GM06990 (cell line): ENCODE results near the gene DNAJB8.
A peak's percentile ranks its signal among the peaks of the same experiment; 100 is the strongest.

ENCODE experiments used
- DNase-seq: peaks from one replicate; pipeline ENCODE4 v3.0.0-alpha.2; 2011; ENCODE audit not compliant: insufficient read length; ENCODE audit errors: extremely low read depth
- H3K27me3 ChIP-seq: replicated peaks from 2 replicates; pipeline ENCODE4 v1.6.0; 2011; ENCODE audit warnings: low read length; ENCODE audit not compliant: control insufficient read depth, insufficient read depth
- H3K36me3 ChIP-seq: 2 replicates; pipeline ENCODE4 v1.5.1; 2011; ENCODE audit warnings: low read length; ENCODE audit not compliant: control insufficient read depth, insufficient read depth
- H3K4me3 ChIP-seq: replicated peaks from 2 replicates; pipeline ENCODE4 v1.5.1; 2011; ENCODE audit warnings: low read depth, mild to moderate bottlenecking, control low read depth, low read length
- CTCF ChIP-seq: IDR thresholded peaks from 2 replicates; pipeline ENCODE4 v1.5.1; 2011; ENCODE audit warnings: low read length, control low read depth, mild to moderate bottlenecking, inconsistent platforms; ENCODE audit not compliant: insufficient read depth, poor library complexity, severe bottlenecking

Gene DNAJB8

GRCh38 chr3:128497305-128498126 is 30.8 kb upstream of the DNAJB8 start:
- H3K4me3 ChIP-seq: peak overlapping the region; percentile 40
- H3K27me3 ChIP-seq: peaks cover 5% of the 10 kb centered on the region
- no peaks in the 10 kb centered on the region for H3K36me3 ChIP-seq
- peak; percentile 58 for DNase-seq
- peak; percentile 67 for TF ChIP-seq CTCF

GRCh38 chr3:128496602-128497304 is 30.1 kb upstream of the DNAJB8 start:
- TF ChIP-seq CTCF: no peak
- Histone ChIP-seq H3K27me3 (peaks cover 5% of the 10 kb centered on the region), H3K36me3 (no peaks in the 10 kb centered on the region), H3K4me3 (no peak overlapping the region)
- DNase-seq: no peak

GRCh38 chr3:128496019-128496601 is 29.4 kb upstream of the DNAJB8 start:
- TF ChIP-seq CTCF: no peak
- peaks cover 5% of the 10 kb centered on the region for H3K27me3 ChIP-seq
- H3K36me3 ChIP-seq: no peaks in the 10 kb centered on the region
- DNase-seq: no peak
- no peak overlapping the region for H3K4me3 ChIP-seq

GRCh38 chr3:128495435-128495970 is 28.8 kb upstream of the DNAJB8 start:
- no peak for DNase-seq
- no peak for TF ChIP-seq CTCF
- peaks cover 5% of the 10 kb centered on the region for H3K27me3 ChIP-seq
- no peak overlapping the region for H3K4me3 ChIP-seq
- no peaks in the 10 kb centered on the region for H3K36me3 ChIP-seq

GRCh38 chr3:128494367-128494650 is 27.6 kb upstream of the DNAJB8 start:
- TF ChIP-seq CTCF: no peak
- no peaks in the 10 kb centered on the region for H3K36me3 ChIP-seq
- peaks cover 6% of the 10 kb centered on the region for H3K27me3 ChIP-seq
- no peak for DNase-seq
- no peak overlapping the region for H3K4me3 ChIP-seq
